ENCODE data around the gene TOMM40.
A peak's percentile ranks its signal among the peaks of the same experiment; 100 is the strongest.
"Not testable (repeated sequence)": the region's sequence is repeated elsewhere in the genome, so short reads cannot be mapped to it uniquely, and the experiment has no call there.

The TOMM40 gene

DNA sequence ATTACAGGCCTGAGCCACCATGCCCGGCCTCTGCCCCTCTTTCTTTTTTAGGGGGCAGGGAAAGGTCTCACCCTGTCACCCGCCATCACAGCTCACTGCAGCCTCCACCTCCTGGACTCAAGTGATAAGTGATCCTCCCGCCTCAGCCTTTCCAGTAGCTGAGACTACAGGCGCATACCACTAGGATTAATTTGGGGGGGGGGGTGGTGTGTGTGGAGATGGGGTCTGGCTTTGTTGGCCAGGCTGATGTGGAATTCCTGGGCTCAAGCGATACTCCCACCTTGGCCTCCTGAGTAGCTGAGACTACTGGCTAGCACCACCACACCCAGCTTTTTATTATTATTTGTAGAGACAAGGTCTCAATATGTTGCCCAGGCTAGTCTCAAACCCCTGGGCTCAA lies 18.7 kb downstream of the TOMM40 start:
- TF ChIP-seq, protein P1, sequence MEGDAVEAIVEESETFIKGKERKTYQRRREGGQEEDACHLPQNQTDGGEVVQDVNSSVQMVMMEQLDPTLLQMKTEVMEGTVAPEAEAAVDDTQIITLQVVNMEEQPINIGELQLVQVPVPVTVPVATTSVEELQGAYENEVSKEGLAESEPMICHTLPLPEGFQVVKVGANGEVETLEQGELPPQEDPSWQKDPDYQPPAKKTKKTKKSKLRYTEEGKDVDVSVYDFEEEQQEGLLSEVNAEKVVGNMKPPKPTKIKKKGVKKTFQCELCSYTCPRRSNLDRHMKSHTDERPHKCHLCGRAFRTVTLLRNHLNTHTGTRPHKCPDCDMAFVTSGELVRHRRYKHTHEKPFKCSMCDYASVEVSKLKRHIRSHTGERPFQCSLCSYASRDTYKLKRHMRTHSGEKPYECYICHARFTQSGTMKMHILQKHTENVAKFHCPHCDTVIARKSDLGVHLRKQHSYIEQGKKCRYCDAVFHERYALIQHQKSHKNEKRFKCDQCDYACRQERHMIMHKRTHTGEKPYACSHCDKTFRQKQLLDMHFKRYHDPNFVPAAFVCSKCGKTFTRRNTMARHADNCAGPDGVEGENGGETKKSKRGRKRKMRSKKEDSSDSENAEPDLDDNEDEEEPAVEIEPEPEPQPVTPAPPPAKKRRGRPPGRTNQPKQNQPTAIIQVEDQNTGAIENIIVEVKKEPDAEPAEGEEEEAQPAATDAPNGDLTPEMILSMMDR (IDR thresholded peaks at IDR 0.05; ENCODE audit: low read depth, low read length), result no peak
- H3K4me3 ChIP-seq (ENCODE audit: low read depth, low read length), result no peak overlapping the region

DNA sequence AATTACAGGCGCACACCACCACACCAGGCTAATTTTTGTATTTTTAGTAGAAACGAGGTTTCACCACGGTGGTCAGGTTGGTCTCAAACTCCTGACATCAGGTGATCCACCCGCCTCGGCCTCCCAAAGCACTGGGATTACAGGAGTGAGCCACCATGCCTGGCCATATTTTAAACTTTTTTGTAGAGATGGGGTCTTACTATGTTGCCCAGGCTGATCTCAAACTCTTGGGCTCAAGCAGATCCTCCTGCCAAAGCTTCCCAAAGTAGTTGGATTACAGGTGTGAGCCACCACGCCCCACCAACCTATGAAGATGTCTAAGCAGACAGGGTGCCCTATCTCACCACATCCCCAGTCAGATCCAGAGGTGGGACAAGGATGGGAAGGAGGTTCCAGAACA lies 20.8 kb downstream of the TOMM40 start:
- H3K4me3 ChIP-seq (ENCODE audit: low read depth, low read length), result not testable (repeated sequence)

DNA sequence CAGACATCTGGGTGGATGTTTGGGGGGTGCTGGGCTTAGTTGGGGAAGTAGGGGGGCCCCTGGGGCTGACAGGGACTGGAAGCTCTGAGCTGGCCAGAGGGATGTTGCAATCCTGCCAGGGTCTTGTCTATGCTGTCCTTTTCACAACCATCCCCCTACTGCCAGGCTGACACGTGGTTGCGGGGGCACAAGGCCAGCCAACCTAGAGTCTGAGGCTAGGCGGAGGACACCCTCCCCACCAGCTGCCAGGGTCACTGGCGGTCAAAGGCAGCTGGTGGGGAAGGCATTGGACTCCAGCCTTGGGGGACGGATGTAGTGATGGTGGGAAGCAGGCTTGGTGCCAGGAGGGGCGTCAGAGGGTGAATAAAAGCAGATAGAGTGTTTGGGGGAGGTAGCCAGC lies 21.8 kb downstream of the TOMM40 start:
- TF ChIP-seq, protein P1 (IDR thresholded peaks at IDR 0.05; ENCODE audit: low read depth, low read length), result no peak
- no peak overlapping the region for H3K4me3 ChIP-seq (ENCODE audit: low read depth, low read length)

DNA sequence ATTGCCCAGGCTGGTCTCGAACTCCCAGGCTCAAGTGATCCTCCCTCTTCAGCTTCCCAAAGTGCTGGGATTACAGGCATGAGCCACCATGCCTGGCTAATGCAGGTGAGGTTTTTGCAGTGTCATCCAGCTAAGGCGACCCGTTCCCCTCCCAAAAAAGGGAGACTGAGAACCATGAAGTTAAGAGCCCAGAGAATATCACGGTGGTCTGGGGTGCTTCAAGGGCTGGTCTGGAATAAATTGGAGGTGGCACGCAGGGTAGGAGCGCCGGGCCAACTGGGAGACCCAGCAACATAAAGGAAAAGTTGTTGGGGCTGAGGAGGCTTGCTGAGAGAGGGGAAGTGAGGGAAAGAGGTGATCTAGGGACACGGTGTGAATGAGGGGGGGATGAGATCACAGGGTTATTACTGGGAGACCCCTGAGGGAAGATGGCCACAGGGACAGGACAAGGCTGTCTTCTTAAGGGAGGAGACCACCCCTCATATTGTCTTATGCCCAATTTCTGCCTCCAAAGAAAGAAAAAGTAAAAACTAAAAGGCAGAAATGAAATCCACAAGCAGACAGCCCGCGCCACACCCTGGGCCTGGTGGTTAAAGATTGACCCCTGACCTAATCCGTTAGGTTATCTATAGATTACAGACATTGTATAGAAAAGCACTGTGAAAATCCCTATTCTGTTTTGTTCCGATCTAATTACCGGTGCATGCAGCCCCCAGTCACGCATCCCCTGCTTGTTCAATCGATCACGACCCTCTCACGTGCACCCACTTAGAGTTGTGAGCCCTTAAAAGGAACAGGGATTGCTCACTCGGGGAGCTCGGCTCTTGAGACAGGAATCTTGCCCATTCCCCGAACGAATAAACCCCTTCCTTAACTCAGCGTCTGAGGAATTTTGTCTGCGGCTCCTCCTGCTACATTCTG lies 22.7 kb downstream of the TOMM40 start:
- not testable (repeated sequence) for H3K4me3 ChIP-seq (ENCODE audit: low read depth, low read length)

DNA sequence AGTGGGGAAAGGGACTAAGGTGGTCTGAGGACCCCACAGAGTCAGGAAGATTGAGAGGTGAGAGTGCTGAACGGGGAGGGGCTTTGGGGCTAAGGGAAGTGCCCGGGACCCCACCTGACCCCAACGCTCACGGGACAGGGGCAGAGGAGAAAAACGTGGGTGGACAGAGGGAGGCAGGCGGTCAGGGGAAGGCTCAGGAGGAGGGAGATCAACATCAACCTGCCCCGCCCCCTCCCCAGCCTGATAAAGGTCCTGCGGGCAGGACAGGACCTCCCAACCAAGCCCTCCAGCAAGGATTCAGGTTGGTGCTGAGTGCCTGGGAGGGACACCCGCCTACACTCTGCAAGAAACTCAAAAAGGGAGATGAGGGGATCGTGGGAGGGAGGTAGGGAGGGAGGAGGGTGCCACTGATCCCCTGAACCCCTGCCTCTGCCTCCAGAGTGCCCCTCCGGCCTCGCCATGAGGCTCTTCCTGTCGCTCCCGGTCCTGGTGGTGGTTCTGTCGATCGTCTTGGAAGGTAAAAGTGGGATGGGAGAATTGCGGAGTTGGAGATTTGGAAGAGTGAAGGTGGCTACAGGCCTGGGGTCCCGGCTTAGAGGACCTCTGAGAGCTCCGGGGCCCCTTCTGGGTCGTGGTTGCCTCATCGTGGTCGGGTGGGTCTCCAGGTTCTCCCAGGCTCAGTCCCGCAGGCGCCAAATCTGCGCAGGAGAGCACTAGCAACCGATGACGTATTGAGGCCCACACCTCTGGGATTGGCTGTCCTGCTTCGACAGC lies 23.6 kb downstream of the TOMM40 start, which contains the start of gene APOC1:
Gene APOC1, plus strand, starts transcription at position 176 of the 774 bp plus-strand sequence. Its CDS starts 284 bp downstream, at position 460.
- H3K4me3 ChIP-seq (ENCODE audit: low read depth, low read length), result peak within 1 kb of the TSS; percentile 58

DNA sequence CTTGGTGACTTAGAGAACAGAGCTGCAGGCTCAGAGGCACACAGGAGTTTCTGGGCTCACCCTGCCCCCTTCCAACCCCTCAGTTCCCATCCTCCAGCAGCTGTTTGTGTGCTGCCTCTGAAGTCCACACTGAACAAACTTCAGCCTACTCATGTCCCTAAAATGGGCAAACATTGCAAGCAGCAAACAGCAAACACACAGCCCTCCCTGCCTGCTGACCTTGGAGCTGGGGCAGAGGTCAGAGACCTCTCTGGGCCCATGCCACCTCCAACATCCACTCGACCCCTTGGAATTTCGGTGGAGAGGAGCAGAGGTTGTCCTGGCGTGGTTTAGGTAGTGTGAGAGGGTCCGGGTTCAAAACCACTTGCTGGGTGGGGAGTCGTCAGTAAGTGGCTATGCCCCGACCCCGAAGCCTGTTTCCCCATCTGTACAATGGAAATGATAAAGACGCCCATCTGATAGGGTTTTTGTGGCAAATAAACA lies 33.2 kb downstream of the TOMM40 start:
- TF ChIP-seq, protein P1 (IDR thresholded peaks at IDR 0.05; ENCODE audit: low read depth, low read length), result no peak
- H3K4me3 ChIP-seq (ENCODE audit: low read depth, low read length), result no peak overlapping the region

DNA sequence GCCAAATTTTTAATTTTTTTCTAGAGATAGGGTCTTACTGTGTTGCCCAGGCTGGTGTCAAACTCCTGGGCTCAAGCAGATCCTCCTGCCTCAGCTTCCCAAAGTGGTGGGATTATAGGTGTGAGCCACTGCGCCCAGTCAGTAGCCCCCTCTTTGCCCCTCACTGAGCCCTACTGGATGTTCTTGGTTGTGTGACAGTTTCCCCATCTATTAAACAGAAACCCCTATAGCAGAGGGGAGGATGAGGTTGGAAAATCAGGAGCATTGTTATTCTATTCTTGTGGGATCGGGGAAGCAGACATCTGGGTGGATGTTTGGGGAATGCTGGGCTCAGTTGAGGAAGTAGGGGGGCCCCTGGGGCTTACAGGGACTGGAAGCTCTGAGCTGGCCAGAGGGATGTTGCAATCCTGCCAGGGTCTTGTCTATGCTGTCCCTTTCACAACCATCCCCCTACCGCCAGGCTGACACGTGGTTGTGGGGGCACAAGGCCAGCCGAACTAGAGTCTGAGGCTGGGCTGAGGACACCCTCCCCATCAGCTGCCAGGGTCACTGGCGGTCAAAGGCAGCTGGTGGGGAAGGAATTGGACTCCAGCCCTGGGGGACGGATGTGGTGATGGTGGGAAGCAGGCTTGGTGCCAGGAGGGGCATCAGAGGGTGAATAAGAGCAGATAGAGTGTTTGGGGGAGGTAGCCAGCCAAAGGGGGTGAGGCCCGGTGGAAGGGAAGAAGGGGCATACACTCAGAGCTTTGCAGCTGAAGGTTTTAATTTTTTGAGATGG lies 34.2 kb downstream of the TOMM40 start:
- H3K4me3 ChIP-seq (ENCODE audit: low read depth, low read length), result no peak overlapping the region

DNA sequence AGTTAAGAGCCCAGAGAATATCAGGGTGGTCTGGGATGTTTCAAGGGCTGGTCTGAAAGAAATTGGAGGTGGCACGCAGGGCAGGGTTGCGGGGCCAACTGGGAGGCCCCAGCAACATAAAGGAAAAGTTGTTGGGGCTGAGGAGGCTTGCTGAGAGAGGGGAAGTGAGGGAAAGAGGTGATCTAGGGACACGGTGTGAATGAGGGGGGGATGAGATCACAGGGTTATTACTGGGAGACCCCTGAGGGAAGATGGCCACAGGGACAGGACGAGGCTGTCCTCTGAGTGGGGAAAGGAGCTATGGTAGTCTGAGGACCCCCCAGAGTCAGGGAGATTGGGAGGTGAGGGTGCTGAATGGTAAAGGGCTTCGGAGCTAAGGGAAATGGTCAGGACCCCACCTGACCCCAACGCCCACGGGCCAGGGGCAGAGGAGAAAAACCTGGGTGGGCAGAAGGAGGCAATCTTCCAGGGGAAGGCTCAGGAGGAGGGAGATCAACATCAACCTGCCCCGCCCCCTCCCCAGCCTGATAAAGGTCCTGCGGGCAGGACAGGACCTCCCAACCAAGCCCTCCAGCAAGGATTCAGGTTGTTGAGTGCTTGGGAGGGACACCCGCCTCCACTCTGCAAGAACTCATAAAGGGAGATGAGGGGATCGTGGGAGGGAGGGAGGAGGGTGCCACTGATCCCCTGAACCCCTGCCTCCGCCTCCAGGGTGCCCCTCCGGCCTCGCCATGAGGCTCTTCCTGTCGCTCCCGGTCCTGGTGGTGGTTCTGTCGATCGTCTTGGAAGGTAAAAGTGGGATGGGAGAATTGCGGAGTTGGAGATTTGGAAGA lies 35.4 kb downstream of the TOMM40 start:
- H3K4me3 ChIP-seq (ENCODE audit: low read depth, low read length), result not testable (repeated sequence)

More for the DNA sequence above, 34.2 kb downstream of the TOMM40 start:
- TF ChIP-seq, protein P1 (IDR thresholded peaks at IDR 0.05; ENCODE audit: low read depth, low read length), result no peak
